MM.1S (cell line): Measurements from ENCODE around the gene PAQR9.

Experiments
- DNase-seq: peaks from one replicate; pipeline ENCODE4 v3.0.0-alpha.2; 2015
- H2AFZ ChIP-seq: fragments of 300-600 bp; sonication (generic); 2 replicates; pipeline ENCODE4 v1.6.0; 2016; ENCODE audit warnings: antibody characterized with exemption, low read length
- H3F3A ChIP-seq: fragments of 300-600 bp; sonication (generic); 2 replicates; pipeline ENCODE4 v1.6.1; 2016; ENCODE audit warnings: mild to moderate bottlenecking, antibody characterized with exemption, low read length, moderate library complexity, mixed read lengths; ENCODE audit not compliant: insufficient read depth
- H3K27ac ChIP-seq: fragments of 300-600 bp; sonication (generic); 2 replicates; pipeline ENCODE4 v1.5.1; 2016; ENCODE audit warnings: mild to moderate bottlenecking, low read length
- H3K27me3 ChIP-seq: fragments of 300-600 bp; sonication (generic); replicated peaks from 2 replicates; pipeline ENCODE4 v1.6.0; 2016; ENCODE audit warnings: low read length; ENCODE audit not compliant: insufficient read depth
- H3K36me3 ChIP-seq: fragments of 300-600 bp; sonication (generic); replicated peaks from 2 replicates; pipeline ENCODE4 v1.6.1; 2016; ENCODE audit warnings: mild to moderate bottlenecking, low read length, mixed read lengths; ENCODE audit not compliant: insufficient read depth
- H3K4me1 ChIP-seq: fragments of 300-600 bp; sonication (generic); 2 replicates; pipeline ENCODE4 v1.6.1; 2016; ENCODE audit warnings: low read length, mixed read lengths
- H3K4me2 ChIP-seq: fragments of 300-600 bp; sonication (generic); 2 replicates; pipeline ENCODE4 v1.6.0; 2016; ENCODE audit warnings: low read depth, low read length
- H3K4me3 ChIP-seq: fragments of 300-600 bp; sonication (generic); 2 replicates; pipeline ENCODE4 v1.5.1; 2016; ENCODE audit warnings: low read length, mixed read lengths
- H3K79me2 ChIP-seq: fragments of 300-600 bp; sonication (generic); 2 replicates; pipeline ENCODE4 v1.6.1; 2016; ENCODE audit warnings: mixed run types, low read length, mixed read lengths
- H3K9ac ChIP-seq: fragments of 300-600 bp; sonication (generic); 2 replicates; pipeline ENCODE4 v1.6.1; 2016; ENCODE audit warnings: low read length, mixed read lengths
- H3K9me2 ChIP-seq: fragments of 300-600 bp; sonication (generic); replicated peaks from 2 replicates; pipeline ENCODE4 v1.6.1; 2016; ENCODE audit warnings: mild to moderate bottlenecking, low read length, mixed read lengths; ENCODE audit not compliant: insufficient read depth
- H3K9me3 ChIP-seq: fragments of 300-600 bp; sonication (generic); replicated peaks from 2 replicates; pipeline ENCODE4 v1.6.1; 2016; ENCODE audit warnings: mild to moderate bottlenecking, low read length, mixed read lengths; ENCODE audit not compliant: insufficient read depth
- H4K20me1 ChIP-seq: fragments of 300-600 bp; sonication (generic); 2 replicates; pipeline ENCODE4 v1.6.1; 2016; ENCODE audit warnings: mild to moderate bottlenecking, low read length, moderate library complexity, mixed read lengths; ENCODE audit not compliant: insufficient read depth
- CTCF ChIP-seq: fragments of 300-600 bp; sonication (generic); IDR thresholded peaks from 2 replicates; pipeline ENCODE4 v1.5.1; 2016; ENCODE audit warnings: antibody characterized with exemption, low read length, mixed read lengths
- EZH2 ChIP-seq: fragments of 300-600 bp; sonication (generic); optimal IDR thresholded peaks from 2 replicates; pipeline ENCODE3; 2017; ENCODE audit warnings: low read depth, mild to moderate bottlenecking, antibody characterized with exemption, low read length, mixed read lengths
- EZH2phosphoT487 ChIP-seq: fragments of 300-600 bp; sonication (generic); IDR thresholded peaks from 2 replicates; pipeline ENCODE4 v1.6.1; 2018; ENCODE audit warnings: antibody characterized with exemption, low read length

The PAQR9 gene

GRCh38 chr3:142999881-143000280 lies 36.4 kb upstream of the PAQR9 start:
- H3K4me3 ChIP-seq = peak overlapping the region; percentile 99
- no peaks in the 10 kb centered on the region for H3K9me3 ChIP-seq
- no peak overlapping the region for H3K9ac ChIP-seq
- H3K36me3 ChIP-seq = no peaks in the 10 kb centered on the region
- no peak for DNase-seq
- peak overlapping the region; percentile 82 for H2AFZ ChIP-seq
- H4K20me1 ChIP-seq = peaks cover under 1% of the 10 kb centered on the region
- H3K27ac ChIP-seq = no peak overlapping the region
- H3K4me2 ChIP-seq = peak overlapping the region; percentile 63; the same call in 1 of the 2 replicates
- H3K27me3 ChIP-seq = no peaks in the 10 kb centered on the region
- H3K9me2 ChIP-seq = no peaks in the 10 kb centered on the region
- TF ChIP-seq EZH2 = no peak
- no peak for TF ChIP-seq EZH2phosphoT487
- TF ChIP-seq CTCF = no peak
- H3F3A ChIP-seq = peaks cover 16% of the 10 kb centered on the region
- H3K4me1 ChIP-seq = no peaks in the 10 kb centered on the region
- H3K79me2 ChIP-seq = peaks cover 43% of the 10 kb centered on the region

- Histone ChIP-seq H3K4me1 (no peaks in the 10 kb centered on the region), H2AFZ (no peak overlapping the region), H3K27me3 (no peaks in the 10 kb centered on the region), H4K20me1 (no peaks in the 10 kb centered on the region), H3K9ac (no peak overlapping the region), H3K4me3 (no peak overlapping the region), H3K79me2 (peaks cover 28% of the 10 kb centered on the region), H3K9me3 (no peaks in the 10 kb centered on the region), H3K27ac (no peak overlapping the region), H3K4me2 (no peak overlapping the region), H3F3A (peaks cover 16% of the 10 kb centered on the region; the same call in 1 of the 2 replicates), H3K9me2 (no peaks in the 10 kb centered on the region), H3K36me3 (no peaks in the 10 kb centered on the region)
- TF ChIP-seq CTCF = no peak
- TF ChIP-seq EZH2 = no peak
- TF ChIP-seq EZH2phosphoT487 = no peak
- no peak for DNase-seq
These were observed 35.0 kb upstream of the PAQR9 start for GRCh38 chr3:142998439-142998838.

- Histone ChIP-seq H2AFZ (no peak overlapping the region), H3K36me3 (no peaks in the 10 kb centered on the region), H3K9me3 (no peaks in the 10 kb centered on the region), H3K9me2 (no peaks in the 10 kb centered on the region), H3K79me2 (peaks cover 17% of the 10 kb centered on the region), H3K27ac (no peak overlapping the region), H3K9ac (no peak overlapping the region), H4K20me1 (no peaks in the 10 kb centered on the region), H3K4me1 (no peaks in the 10 kb centered on the region), H3K4me2 (no peak overlapping the region), H3K4me3 (no peak overlapping the region), H3K27me3 (no peaks in the 10 kb centered on the region), H3F3A (peaks cover 10% of the 10 kb centered on the region; the same call in 1 of the 2 replicates)
- TF ChIP-seq EZH2 (no peak), CTCF (no peak), EZH2phosphoT487 (no peak)
- no peak for DNase-seq
These were observed 33.9 kb upstream of the PAQR9 start for GRCh38 chr3:142997330-142997729.
